Measurements from ENCODE around the gene ZNF549.

Gene ZNF549

DNA sequence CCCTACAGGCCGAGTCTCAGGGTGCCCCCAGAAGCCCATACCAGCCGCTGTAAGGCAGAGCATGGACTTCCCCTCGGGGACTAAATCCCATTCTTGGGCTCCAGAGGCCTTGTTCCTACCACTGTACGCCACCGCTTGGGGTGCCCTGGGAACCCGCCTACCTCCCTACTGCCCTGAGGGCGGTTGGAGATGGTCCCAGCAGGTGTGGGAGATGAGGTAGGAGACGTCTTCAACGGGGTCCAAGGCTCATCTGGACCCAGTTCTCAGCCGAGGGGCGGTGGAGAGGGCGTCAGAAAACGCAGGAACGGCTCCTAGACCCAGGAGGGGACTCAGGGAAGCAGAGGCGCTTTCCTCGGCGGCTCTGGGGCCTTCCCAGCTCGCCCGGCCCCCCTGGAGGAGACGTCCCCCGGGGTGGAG is 56.0 kb downstream of the ZNF549 start:
- TF ChIP-seq, protein P1, sequence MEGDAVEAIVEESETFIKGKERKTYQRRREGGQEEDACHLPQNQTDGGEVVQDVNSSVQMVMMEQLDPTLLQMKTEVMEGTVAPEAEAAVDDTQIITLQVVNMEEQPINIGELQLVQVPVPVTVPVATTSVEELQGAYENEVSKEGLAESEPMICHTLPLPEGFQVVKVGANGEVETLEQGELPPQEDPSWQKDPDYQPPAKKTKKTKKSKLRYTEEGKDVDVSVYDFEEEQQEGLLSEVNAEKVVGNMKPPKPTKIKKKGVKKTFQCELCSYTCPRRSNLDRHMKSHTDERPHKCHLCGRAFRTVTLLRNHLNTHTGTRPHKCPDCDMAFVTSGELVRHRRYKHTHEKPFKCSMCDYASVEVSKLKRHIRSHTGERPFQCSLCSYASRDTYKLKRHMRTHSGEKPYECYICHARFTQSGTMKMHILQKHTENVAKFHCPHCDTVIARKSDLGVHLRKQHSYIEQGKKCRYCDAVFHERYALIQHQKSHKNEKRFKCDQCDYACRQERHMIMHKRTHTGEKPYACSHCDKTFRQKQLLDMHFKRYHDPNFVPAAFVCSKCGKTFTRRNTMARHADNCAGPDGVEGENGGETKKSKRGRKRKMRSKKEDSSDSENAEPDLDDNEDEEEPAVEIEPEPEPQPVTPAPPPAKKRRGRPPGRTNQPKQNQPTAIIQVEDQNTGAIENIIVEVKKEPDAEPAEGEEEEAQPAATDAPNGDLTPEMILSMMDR (conservative IDR thresholded peaks at IDR 0.05), result no peak
- peak overlapping the region; percentile 81 for H3K27ac ChIP-seq

DNA sequence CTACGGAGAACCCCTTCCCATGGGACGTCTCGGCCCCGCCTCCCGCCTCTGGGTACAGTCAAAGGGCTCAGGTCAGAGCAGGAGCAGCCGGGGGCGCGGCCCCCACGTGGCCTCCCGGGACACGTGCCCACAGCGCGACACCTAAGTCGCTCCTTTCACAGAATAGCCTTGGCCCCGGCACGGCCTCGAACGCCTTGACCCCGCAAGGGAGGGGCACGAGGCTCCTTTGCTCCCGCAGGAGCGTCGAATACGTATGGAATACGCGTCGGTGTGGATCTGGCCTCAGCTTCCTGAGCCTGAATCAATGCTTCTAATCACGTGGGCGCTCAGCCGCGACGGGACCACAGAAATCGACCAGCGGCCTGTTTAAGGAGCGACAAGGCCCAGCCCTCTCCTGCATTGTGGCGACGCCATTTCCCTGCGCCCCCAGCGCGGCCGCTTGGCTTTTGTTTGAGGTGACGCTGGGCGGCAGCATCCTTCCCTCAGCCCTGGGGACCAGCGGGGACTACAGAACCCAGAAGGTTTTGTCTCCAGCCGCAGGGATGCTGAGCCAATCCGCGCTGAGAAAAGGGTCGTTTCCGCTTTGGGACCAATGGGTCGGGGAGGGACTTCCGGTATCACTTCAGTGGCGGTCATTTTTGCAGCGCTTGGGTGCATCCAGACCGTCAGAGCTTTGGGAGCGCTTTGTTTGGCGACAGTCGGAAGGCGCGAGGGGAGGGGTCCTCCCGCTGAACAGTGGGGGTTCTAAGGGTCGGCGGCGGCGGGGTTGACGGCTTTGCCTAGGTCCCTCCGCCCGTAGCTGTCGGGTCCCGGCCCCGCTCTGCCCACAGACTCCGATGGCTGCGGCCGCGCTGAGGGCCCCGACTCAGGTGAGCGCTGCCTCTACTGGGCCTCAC is 56.6 kb downstream of the ZNF549 start, which contains the start of gene ZIK1:
Gene ZIK1, plus strand, starts transcription at position 625 of the 896 bp plus-strand sequence. Its CDS starts 212 bp downstream, at position 837.
- TF ChIP-seq, protein P1 (conservative IDR thresholded peaks at IDR 0.05), result peak; percentile 37
- peak within 1 kb of the TSS; percentile 81 for H3K27ac ChIP-seq

DNA sequence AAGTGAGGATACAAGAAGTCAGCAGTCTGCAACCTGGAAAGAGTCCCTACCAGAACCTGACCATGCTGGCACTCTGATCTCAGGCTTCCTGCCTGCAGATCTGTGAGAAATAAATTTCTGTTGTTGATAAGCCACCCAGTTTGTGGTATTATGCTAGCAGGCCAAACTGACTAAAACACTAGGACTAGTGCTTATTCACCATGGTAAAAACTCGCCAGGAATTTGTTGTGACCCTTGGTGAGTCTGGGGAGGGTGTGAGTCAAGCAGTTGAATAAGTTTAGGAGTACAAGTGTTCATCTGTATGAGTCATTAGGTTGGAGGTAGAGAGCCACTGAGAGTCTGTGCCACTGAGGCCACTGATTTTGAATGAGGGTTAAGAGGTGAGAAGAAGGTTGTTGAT is 60.4 kb downstream of the ZNF549 start:
- TF ChIP-seq, protein P1 (conservative IDR thresholded peaks at IDR 0.05), result no peak
- H3K27ac ChIP-seq, result no peak overlapping the region

DNA sequence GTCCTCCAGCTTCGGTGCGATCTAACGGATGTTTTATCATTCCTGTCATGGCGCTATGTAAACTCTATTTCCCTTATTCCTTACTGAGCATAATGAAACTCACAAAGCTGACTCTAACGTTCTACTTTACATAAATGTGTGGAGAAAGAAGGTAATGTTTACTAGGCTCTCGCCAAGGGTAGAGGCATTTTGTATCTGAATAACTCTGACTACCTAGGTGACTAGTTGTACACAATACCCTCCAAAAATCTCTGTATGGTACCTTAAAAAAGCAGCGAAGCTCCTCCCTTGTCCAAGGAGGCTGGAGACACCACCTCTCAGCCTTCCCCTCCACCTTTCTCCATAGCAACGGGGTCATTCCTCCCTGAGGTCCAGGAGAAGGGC is 72.2 kb downstream of the ZNF549 start:
- H3K27ac ChIP-seq, result peak overlapping the region; percentile 72
- TF ChIP-seq, protein P1 (conservative IDR thresholded peaks at IDR 0.05), result no peak

DNA sequence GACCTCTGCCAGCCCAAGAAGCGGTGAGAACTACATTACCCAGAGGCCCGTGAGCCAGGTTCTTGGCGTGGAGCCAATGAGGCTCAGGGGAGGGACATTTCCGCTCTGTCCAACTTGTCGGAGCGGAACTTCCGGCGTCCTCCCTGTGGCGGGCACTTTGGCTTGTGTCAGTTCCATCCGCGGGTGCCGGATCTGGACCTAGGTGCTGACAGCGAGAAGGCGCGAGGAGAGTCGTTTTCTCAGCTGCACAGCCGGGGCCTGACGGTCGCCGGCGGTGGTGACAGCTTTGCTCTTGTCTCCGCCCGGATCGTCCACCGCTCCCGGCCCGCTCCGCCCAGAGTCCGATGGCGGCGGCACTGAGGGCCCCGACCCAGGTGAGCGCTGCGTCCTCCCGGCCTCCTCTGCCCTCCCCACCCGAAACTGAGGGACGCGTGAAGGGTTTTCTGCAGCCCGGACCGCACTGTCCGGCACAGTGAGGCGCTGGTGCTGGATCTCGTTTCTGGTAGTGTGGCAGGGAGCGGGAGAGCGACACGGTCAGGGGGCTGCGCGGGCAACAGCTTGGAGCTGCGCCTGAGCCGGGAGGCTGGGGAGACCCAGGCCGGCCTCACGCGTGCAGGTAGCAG is 72.7 kb downstream of the ZNF549 start, which contains the start of gene ZNF530:
Gene ZNF530, plus strand, starts transcription at position 125 of the 623 bp plus-strand sequence. CDS start 4,461 bp downstream, outside the sequence.
- peak within 1 kb of the TSS; percentile 72 for H3K27ac ChIP-seq
- TF ChIP-seq, protein P1 (conservative IDR thresholded peaks at IDR 0.05), result no peak

DNA sequence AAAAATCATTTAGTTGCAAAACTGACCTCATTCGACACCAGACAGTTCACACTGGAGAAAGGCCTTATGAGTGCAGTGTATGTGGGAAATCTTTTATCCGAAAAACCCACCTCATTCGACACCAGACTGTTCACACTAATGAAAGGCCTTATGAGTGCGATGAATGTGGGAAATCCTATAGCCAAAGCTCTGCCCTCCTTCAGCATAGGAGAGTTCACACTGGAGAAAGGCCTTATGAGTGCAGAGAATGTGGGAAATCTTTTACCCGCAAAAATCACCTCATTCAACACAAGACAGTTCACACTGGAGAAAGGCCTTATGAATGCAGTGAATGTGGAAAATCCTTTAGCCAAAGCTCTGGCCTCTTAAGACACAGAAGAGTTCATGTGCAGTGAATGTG is 79.8 kb downstream of the ZNF549 start:
- TF ChIP-seq, protein P1 (conservative IDR thresholded peaks at IDR 0.05), result no peak
- no peak overlapping the region for H3K27ac ChIP-seq

Data from VCaP (cell line).